ENCODE measurements around the gene THAP8. TPM values are rescaled to one million over a fixed set of nuclear protein-coding genes. Genes with fewer than 3 reads are reported as not detected.

The THAP8 gene
- polyA plus RNA-seq, 1 donor (not counting 4 experiments of a cell fraction or from before 2014, with no cell fraction given): 1.8 TPM

DNA sequence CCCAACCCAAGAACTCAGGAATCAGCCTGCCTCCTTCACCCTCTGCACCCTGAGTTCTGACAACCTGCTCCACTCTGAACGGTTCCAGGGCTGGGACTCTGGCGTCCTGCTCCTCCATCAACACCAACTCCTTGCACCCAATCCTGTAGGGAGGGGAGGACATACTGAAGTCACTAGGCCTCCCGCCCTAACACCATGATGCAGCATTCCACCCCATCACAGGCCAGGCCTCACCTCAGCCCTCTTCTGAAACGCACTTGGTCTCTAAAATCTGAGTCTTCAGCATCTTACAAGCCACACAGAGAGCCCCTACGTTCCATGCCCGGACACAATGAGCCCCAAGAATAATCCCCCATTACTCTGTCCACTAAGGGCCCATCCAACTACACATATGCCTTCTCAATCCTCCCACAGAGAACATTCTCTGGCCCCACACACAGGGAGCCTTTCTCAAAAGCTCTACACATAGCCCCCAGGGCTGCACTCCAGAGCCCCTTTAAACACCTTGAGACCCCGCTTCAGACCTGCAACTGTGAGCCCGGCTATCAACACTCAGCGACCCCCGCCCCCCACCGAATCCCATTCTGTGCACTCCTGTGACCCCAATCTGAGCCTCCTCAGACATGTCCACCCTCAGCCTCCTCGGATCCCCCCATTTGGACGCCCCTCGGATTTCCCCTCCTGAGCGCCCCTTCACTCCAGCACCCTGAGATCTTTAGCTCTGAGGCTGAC, 40.6 kb downstream of the THAP8 start:
- peak overlapping the region; percentile 79 for H3K27ac ChIP-seq (ENCODE audit: control insufficient read depth, insufficient read depth, low read length)
- peak; percentile 20 for FAIRE-seq
- dilution Hi-C loops (cut with MboI; ENCODE audit: extremely low pct_ligation_motif_present, low sequenced_read_pairs): no loop called here

DNA sequence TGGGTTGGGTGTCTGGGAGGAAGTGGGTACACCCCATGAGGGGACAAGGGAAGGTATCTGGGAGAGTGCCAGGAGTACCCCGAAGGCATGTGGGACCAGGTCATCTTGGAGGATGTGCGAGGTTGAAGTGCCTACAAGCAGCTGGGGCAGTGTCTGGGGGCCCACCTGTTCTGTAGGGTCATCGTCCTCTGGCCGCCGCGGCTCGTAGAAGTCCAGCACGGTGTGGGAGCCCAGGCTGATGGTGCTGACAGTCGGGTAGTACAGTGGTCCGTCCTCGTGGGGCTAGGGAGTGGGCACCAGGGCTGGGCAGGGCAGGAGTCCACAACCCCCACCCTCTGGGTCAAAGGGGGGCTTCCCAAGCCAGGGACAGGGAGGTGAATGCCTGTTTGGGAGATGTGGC, 43.7 kb downstream of the THAP8 start:
- no peak for TF ChIP-seq EZH2 (IDR thresholded peaks at IDR 0.05; ENCODE audit: low read length)
- TF ChIP-seq, protein P1, sequence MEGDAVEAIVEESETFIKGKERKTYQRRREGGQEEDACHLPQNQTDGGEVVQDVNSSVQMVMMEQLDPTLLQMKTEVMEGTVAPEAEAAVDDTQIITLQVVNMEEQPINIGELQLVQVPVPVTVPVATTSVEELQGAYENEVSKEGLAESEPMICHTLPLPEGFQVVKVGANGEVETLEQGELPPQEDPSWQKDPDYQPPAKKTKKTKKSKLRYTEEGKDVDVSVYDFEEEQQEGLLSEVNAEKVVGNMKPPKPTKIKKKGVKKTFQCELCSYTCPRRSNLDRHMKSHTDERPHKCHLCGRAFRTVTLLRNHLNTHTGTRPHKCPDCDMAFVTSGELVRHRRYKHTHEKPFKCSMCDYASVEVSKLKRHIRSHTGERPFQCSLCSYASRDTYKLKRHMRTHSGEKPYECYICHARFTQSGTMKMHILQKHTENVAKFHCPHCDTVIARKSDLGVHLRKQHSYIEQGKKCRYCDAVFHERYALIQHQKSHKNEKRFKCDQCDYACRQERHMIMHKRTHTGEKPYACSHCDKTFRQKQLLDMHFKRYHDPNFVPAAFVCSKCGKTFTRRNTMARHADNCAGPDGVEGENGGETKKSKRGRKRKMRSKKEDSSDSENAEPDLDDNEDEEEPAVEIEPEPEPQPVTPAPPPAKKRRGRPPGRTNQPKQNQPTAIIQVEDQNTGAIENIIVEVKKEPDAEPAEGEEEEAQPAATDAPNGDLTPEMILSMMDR (optimal IDR thresholded peaks at IDR 0.05 in 1 of 3, IDR thresholded peaks at IDR 0.05 in 1 of 3, conservative IDR thresholded peaks at IDR 0.05 in 1 of 3; ENCODE audit: extremely low read depth in 1 of 3, insufficient read depth in 2 of 3, low read length in 3 of 3): no peak
- dilution Hi-C loops (cut with MboI; ENCODE audit: extremely low pct_ligation_motif_present, low sequenced_read_pairs): no loop called here

More for the DNA sequence above, 40.6 kb downstream of the THAP8 start:
- Histone ChIP-seq H2AFZ (ENCODE audit: control insufficient read depth, low read length) (peak overlapping the region; percentile 89), H4K20me1 (ENCODE audit: control insufficient read depth, extremely low read depth, insufficient read depth, low read length) (no peaks in the 10 kb centered on the region), H3K79me2 (ENCODE audit: control insufficient read depth, insufficient read depth, low read length) (peaks cover 10% of the 10 kb centered on the region), H3K4me1 (ENCODE audit: control insufficient read depth, extremely low read depth, insufficient read depth, low read length) (peaks cover 16% of the 10 kb centered on the region), H3K4me2 (ENCODE audit: control insufficient read depth, extremely low read depth, insufficient read depth, low read depth, low read length) (peak overlapping the region; percentile 73), H3K36me3 (ENCODE audit: control insufficient read depth in 2 of 2, extremely low read depth in 1 of 2, insufficient read depth in 2 of 2, low read length in 2 of 2) (no peaks in the 10 kb centered on the region), H3K9ac (ENCODE audit: control insufficient read depth, extremely low read depth, insufficient read depth, low read length) (peak overlapping the region; percentile 81), H3K9me3 (ENCODE audit: control insufficient read depth, low read depth, low read length) (no peaks in the 10 kb centered on the region), H3K27me3 (ENCODE audit: control insufficient read depth, extremely low read depth, insufficient read depth, low read length) (no peaks in the 10 kb centered on the region), H3K9me1 (ENCODE audit: control insufficient read depth, extremely low read depth, insufficient read depth, low read length) (no peaks in the 10 kb centered on the region), H3K4me3 (ENCODE audit: control insufficient read depth in 2 of 3, extremely low read depth in 1 of 3, insufficient read depth in 2 of 3, low read depth in 1 of 3, low read length in 3 of 3) (peak overlapping the region; percentile 67 to 90 (median 86))
- DNase-seq (ENCODE audit: low read depth, low spot score): no peak
- TF ChIP-seq EZH2 (IDR thresholded peaks at IDR 0.05; ENCODE audit: low read length): no peak
- TF ChIP-seq, protein P1 (optimal IDR thresholded peaks at IDR 0.05 in 1 of 3, IDR thresholded peaks at IDR 0.05 in 1 of 3, conservative IDR thresholded peaks at IDR 0.05 in 1 of 3; ENCODE audit: extremely low read depth in 1 of 3, insufficient read depth in 2 of 3, low read length in 3 of 3): no peak

More for the DNA sequence above, 43.7 kb downstream of the THAP8 start:
- FAIRE-seq (no peak), DNase-seq (ENCODE audit: low read depth, low spot score) (no peak)
- Histone ChIP-seq H4K20me1 (ENCODE audit: control insufficient read depth, extremely low read depth, insufficient read depth, low read length) (no peaks in the 10 kb centered on the region), H3K9me3 (ENCODE audit: control insufficient read depth, low read depth, low read length) (no peaks in the 10 kb centered on the region), H2AFZ (ENCODE audit: control insufficient read depth, low read length) (no peak overlapping the region), H3K9ac (ENCODE audit: control insufficient read depth, extremely low read depth, insufficient read depth, low read length) (no peak overlapping the region), H3K4me1 (ENCODE audit: control insufficient read depth, extremely low read depth, insufficient read depth, low read length) (peaks cover 16% of the 10 kb centered on the region), H3K9me1 (ENCODE audit: control insufficient read depth, extremely low read depth, insufficient read depth, low read length) (no peaks in the 10 kb centered on the region), H3K4me3 (ENCODE audit: control insufficient read depth in 2 of 3, extremely low read depth in 1 of 3, insufficient read depth in 2 of 3, low read depth in 1 of 3, low read length in 3 of 3) (no peak overlapping the region), H3K27ac (ENCODE audit: control insufficient read depth, insufficient read depth, low read length) (no peak overlapping the region), H3K36me3 (ENCODE audit: control insufficient read depth in 2 of 2, extremely low read depth in 1 of 2, insufficient read depth in 2 of 2, low read length in 2 of 2) (no peaks in the 10 kb centered on the region), H3K79me2 (ENCODE audit: control insufficient read depth, insufficient read depth, low read length) (peaks cover 10% of the 10 kb centered on the region), H3K27me3 (ENCODE audit: control insufficient read depth, extremely low read depth, insufficient read depth, low read length) (no peaks in the 10 kb centered on the region), H3K4me2 (ENCODE audit: control insufficient read depth, extremely low read depth, insufficient read depth, low read depth, low read length) (no peak overlapping the region)

Data from keratinocyte (primary cell).